ENCODE data around the gene NR2F2.
A peak's percentile ranks its signal among the peaks of the same experiment; 100 is the strongest.

NR2F2 gene

GRCh38 chr15:96358821-96359615, 28.5 kb downstream of the NR2F2 start:
- no peak for TF ChIP-seq CTCF (IDR thresholded peaks at IDR 0.05; ENCODE audit: control extremely low read depth, extremely low read depth, low read depth, missing control alignments)
- ChIA-PET POLR2A (no interaction called here), CTCF (interaction anchor here (0.8 to 4.4 kb wide), 4 partner anchors 9 to 875 kb away, joined by 3 to 14 read pairs (median 7); no protein-coding TSS in a partner anchor)
- DNase-seq (ENCODE audit: extremely low spot score), result no peak

- TF ChIP-seq CTCF (IDR thresholded peaks at IDR 0.05; ENCODE audit: control extremely low read depth, extremely low read depth, low read depth, missing control alignments), result no peak
- no peak for DNase-seq (ENCODE audit: extremely low spot score)
- ChIA-PET CTCF (interaction anchor here (1.0 to 2.3 kb wide), 2 partner anchors 30 to 33 kb away, joined by 3 to 6 read pairs; no protein-coding TSS in a partner anchor), POLR2A (interaction anchor here (0.6 kb wide), 1 partner anchor 141 kb away, joined by 5 read pairs; no protein-coding TSS in a partner anchor)
Measured at GRCh38 chr15:96359616-96360521, 29.4 kb downstream of the NR2F2 start.

GRCh38 chr15:96360581-96361308, 30.2 kb downstream of the NR2F2 start:
- ChIA-PET POLR2A (interaction anchor here (0.6 kb wide), 1 partner anchor 140 kb away, joined by 5 read pairs; no protein-coding TSS in a partner anchor), CTCF (interaction anchor here (1.0 to 2.3 kb wide), 2 partner anchors 29 to 33 kb away, joined by 3 to 6 read pairs; no protein-coding TSS in a partner anchor)
- TF ChIP-seq CTCF (IDR thresholded peaks at IDR 0.05; ENCODE audit: control extremely low read depth, extremely low read depth, low read depth, missing control alignments), result no peak
- DNase-seq (ENCODE audit: extremely low spot score), result no peak

GRCh38 chr15:96361309-96362010, 31.0 kb downstream of the NR2F2 start:
- TF ChIP-seq CTCF (IDR thresholded peaks at IDR 0.05; ENCODE audit: control extremely low read depth, extremely low read depth, low read depth, missing control alignments), result no peak
- DNase-seq (ENCODE audit: extremely low spot score), result no peak
- ChIA-PET POLR2A (no interaction called here), CTCF (interaction anchor here (1.0 to 2.3 kb wide), 2 partner anchors 28 to 34 kb away, joined by 3 to 6 read pairs; no protein-coding TSS in a partner anchor)

DNA sequence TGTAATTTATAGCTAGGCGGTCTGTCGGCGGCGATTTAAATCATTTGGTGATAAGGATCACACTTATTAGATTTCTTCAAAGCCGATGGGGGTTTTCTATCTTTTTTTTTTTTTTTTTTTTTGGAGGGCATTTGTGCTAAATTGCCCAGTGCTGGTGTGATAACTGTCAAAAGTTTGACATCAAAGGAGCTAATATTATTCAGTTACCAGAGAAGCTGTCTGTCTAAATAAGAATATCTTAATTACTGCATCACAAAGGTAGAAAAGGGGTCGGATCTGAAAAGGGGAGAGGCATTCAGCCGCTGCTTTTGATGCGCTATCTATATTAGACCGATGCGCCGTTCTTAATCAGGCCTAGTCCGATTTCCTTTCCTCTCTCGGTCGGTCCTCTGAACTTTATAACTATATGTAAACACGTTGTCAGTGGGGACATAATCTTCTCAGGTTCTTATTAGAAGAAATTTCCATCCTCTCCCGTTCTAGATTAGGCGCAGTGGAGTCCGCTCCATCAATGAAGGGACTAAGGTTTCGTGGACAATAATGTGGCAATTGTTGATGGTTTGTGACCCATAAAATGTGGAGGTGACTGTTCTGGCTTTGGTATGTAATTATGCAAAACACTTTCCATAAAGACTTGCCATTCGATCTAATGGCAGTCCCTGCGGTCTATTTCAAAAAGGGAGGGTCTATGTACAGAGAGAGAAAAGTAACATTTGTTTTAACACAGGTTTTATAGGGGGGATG, 31.7 kb downstream of the NR2F2 start:
- DNase-seq (ENCODE audit: extremely low spot score), result peak; percentile 8
- ChIA-PET CTCF (interaction anchor here (2.3 kb wide), 1 partner anchor 35 kb away, joined by 6 read pairs; no protein-coding TSS in a partner anchor), POLR2A (no interaction called here)
- TF ChIP-seq CTCF (IDR thresholded peaks at IDR 0.05; ENCODE audit: control extremely low read depth, extremely low read depth, low read depth, missing control alignments), result no peak

Data from GM10248 (cell line).